HG03060 (cell line): ENCODE results near the gene CCDC187.
"Not testable (repeated sequence)": the region's sequence is repeated elsewhere in the genome, so short reads cannot be mapped to it uniquely, and the experiment has no call there.

Experiments used
- ATAC-seq: cut with Tn5 transposase; IDR thresholded peaks from one replicate; pipeline ENCODE4 v1.9.1; 2021; ENCODE audit warnings: low read depth, moderate number of reproducible peaks; ENCODE audit not compliant: unreplicated experiment

The CCDC187 gene

DNA sequence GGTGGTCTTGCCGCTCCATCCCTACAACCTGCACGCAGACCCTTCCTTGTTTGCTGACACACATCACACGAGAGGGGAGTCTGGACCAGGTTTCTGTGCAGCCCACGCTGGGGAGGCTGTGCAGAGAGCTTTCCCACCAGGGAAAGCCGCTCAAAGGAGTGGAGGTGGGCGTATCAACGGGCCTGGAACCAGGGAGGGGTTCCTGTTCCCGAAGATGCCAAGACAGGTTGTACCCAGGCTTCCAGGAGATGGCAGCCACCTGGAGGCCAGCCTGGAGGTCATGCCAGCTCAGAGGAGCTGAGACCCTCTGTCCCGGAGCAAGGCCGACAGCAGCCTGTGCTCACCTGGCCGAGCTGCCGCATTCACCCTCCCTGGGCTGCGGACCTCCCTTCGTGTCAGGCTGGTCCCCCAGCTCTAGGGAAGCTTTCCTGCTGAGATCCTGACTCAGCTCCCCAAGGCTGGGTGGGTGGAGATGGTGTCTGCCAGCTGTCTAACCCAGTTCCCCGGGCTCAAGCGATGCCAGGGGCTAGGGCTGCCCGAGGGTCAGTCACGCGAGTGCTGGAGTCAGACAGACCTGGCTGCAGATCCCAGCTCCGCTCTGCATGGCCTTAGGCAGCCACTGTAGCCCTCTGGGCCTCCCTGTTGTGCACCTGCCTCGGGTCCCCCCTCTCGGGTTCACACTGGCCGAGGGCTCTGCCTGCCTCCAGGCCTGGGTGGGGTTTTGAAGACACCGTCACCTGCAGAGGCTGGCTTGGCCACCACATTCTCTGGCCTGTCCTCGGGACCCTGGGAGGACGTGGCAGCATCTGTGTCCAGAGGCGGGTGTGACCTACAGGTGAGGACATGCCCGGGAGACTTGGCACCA lies 29.7 kb downstream of the CCDC187 start:
- ATAC-seq: no peak

DNA sequence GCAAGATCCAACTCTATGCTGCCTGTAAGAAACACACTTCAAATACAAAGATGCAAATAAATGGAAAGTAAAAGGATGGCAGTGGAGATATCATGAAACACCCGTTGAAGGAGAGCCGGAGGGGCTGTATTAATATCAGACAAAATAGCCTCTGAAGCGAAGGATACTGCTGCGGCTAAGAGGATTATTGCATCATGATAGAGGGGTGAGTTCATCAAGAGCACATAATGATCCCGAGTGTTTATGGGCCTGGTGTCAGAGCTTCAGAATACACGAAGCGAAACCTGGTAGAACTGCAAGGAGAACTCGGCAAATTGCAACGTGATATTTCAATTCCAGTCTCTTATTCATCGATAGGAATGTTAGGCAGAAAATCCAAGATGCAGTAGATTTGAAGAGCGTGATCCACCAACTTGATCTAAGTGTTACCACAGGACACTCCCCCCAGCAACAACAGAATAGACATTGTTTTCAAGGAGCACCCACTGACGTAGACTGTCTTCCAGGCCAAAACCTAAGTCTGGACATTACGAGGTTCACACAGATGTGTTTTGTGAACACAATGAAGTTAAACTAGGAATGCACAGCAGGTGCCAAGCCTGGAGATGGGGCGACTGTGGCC lies 30.5 kb downstream of the CCDC187 start:
- ATAC-seq: no peak

DNA sequence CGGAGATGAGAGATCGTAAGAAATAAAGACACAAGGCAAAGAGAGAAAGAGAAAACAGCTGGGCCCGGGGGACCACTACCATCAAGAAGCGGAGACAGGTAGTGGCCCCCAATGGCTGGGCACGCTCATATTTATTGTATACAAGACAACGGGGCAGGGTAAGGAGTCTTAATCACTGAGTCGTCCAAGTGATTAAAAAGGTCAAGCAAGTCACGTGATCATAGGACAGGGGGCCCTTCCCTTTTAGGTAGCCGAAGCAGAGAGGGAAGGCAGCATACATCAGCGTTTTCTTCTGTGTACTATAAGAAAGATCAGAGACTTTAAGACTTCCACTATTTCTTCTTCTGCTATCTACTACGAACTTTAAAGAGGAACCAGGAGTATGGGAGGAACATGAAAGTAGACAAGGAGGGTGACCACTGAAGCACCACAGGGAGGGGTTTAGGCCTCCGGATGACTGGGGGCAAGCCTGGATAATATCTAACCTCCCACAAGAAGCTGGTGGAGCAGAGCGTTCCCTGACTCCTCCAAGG lies 33.7 kb downstream of the CCDC187 start:
- ATAC-seq: no peak

DNA sequence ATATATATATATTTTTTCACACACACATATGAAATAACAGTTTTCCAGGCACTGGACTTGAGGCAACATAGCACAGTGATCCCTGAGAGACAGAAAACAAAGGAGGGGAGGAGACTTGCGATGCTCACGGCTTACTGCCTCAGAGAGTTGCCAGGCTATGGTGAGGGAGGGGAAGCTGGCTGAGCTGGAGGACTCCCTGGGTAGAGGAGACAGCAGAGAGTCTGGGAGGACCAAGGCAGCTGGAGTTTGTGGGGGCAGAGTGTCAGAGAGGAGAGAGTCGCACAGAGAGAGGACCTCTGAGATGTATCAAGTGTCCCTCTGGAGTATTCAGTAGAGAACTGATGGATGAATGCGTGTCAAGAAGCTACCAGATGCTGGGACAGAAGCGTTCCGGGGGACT lies 35.2 kb downstream of the CCDC187 start:
- ATAC-seq: no peak

DNA sequence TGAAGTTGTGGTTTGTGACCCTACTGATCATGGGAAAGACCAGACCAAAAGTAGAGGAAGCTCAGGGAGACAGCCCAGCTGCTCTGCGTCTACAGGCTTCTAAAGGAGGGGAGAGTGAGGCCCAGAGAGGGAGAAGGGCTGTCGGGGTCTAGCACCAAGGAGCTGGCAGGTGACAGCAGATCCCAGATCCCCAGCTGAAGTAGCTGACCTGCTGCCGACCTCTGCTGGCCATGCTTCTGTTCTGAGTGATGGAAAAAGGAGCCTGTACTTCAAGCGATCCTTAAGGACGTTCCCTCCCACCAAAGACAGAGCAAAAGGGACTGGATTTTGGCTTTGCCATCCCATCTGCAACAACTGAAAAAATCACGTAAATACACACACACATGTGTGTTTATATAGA lies 35.6 kb downstream of the CCDC187 start:
- no peak for ATAC-seq

DNA sequence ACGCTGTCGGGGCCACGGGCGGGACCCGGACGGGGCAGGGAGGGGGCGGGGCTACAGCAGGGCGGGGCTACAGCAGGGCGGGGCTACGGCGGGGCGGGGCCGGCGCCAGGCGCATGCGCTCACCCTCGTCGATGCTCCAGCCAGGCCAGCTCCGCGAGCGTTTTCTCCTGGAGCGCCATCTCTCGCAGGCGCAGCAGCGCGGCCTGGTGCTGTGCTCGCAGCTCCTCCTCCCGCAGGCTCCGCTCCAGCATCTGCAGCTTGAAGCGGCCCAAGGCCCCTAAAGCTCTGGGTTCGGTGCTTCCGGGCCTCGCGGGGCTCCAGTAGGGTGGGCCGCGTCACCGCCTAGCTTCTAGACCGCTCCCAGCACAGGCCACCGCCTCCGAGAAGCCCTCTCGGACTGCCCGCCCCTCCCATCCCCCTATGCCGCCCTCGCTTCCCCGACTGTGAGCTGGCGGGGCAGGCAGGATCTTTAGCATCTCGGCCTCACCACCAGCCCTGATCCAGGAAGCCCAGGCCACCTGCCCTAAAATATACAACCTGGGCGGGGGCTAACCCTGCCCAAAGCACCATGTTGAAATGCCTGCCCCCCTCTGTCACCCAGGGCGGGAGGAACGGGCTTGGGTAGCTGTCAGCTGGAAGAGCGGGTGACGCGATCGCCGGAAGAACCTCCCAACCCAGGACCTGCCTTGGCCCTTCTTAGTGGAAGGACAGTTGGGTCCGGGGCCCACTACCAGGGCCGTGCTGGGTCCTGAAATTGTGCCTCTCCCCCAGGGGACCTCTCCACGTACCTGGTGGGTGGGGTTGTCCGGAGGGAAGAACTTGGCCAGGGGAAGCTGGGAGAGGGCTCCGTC lies 36.4 kb downstream of the CCDC187 start:
- ATAC-seq: no peak

DNA sequence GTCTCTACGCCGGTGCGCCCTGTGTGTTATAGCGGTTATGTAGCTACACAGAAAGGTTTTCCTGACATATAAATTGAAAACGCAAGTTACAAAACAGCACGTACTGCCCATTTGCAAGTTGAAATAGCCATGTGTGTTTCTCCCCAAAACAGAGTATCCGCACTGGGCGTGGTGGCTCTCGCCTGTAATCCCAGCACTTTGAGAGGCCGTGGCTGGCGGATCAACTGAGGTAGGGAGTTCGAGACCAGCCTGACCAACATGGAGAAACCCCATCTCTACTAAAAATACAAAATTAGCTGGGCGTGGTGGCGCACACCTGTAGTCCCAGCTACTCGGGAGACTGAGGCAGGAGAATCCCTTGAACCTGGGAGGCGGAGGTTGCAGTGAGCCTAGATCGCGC lies 37.3 kb downstream of the CCDC187 start:
- not testable (repeated sequence) for ATAC-seq

DNA sequence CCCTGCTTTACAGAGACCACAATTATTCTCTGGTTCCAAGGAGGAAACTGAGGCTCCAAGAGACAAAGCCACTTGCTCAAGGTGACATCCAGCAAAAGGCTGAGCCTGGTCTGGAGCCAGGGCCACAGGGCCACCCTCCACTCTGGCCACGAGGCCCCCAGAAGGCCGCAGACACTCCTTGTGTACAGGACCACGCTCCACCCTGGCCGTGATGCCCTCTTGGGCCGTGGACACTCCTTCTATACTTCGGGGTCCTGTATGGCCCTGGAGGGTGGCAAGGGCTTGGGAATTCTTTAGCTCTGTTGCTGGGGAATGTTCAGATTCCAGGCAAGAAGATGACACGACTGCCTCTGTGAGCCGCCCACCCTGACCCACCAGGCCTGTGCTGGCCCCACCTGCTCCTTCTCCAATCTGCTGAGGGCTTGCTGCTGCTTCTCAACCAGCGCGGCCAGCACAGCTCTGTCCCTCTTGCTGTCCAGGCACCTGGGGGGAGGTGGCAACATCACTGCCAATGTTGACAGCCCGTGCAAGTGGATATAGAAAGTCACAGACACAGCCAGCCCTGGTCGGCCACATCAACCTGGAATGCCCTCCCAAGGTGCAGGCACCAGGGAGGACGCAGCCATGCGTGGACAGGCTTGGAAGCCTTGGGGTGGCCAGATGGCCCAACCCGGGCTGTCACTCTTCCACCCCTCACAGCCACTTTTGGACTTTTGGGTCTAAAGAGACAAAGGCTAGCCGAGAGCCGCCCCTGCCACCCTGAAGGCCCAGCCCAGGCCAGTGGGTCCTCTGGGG lies 38.1 kb downstream of the CCDC187 start:
- no peak for ATAC-seq

DNA sequence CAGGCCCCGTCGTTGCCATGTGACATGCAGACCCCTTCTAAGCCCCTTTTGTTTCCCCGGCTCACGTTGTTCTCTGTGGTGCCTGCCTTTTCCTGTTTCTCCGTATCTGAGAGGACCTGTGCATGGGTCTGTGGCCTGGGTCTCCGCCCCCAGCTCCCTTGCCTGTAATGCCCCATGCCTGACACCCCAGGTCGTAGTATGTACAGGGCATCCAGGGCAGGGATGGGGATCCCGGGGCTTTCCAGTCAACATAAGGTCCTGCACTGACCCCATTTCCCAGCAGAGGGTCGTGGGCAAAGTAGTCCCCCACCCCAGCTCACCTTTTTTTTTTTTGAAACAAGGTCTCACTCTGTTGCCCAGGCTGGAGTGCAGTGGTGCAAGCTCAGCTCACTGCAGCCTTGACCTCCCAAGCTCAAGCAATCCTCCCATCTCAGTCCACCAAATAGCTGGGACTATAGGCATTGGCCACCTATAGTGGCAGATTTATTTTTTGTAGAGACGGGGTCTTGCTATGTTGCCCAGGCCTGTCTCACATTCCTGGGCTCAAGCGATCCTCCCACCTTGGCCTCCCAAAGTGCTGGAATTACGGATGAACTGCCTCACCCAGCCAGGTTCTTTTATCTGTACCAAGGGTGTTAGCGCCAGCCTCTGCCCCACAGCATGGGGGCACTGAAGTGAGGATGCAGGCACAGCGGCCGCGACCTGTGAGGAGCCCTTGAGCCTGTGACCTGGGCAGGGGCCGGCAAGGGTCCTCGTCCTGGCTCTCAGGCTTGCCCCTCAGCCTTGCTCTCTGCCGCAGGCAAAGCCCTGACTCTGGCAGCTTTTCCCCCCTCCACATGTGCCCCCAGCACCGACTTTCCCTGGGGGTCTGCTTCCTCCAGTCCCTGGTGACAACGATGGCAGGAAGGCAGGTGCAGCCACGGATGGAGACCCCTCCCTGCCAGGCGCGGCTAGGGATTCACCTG lies 39.2 kb downstream of the CCDC187 start:
- ATAC-seq: no peak

DNA sequence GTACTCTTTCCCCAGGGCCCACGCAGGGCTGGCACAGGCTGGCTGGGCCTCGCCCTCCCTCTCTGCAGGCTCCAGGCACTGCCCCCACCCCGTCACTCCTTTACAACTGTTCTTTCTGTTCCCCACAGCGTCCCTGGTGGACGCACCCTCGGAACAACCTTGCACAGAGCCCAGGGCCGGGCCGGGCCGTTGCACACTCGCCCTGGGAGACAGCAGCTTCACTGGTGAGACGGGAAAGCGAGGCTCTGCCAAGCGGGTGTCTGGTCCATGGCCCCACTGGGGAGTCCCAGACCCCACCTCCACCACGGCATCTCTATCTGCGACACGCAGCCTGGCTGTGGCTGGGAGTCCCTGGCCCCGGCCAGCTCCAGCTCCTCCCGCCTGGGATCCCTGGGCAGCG lies 39.9 kb downstream of the CCDC187 start:
- ATAC-seq: no peak

DNA sequence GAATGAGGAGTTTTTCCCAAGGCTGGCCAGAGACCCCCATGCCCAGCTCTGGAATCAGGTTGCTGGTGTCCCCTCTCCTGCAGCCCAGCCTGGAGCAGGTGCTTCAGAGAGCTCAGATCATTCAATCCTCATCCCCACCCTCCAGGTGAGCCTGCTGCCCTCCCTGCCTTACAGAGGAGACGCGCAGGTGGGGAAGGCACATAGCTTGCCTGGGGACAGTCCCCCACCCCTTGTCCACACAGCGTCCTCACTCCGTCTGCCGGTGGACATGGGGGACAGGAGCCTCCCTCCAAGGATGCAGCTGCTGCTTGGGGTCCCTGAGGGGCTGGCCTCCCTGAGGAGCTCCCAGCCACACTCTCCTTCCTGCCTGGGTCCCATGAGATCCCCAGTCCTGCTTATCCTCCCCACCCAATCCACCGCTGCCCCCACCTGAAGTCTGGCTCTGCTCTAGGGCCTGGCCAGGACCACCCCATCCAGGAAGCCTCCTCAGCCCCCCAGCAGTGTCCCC lies 41.2 kb downstream of the CCDC187 start:
- no peak for ATAC-seq

DNA sequence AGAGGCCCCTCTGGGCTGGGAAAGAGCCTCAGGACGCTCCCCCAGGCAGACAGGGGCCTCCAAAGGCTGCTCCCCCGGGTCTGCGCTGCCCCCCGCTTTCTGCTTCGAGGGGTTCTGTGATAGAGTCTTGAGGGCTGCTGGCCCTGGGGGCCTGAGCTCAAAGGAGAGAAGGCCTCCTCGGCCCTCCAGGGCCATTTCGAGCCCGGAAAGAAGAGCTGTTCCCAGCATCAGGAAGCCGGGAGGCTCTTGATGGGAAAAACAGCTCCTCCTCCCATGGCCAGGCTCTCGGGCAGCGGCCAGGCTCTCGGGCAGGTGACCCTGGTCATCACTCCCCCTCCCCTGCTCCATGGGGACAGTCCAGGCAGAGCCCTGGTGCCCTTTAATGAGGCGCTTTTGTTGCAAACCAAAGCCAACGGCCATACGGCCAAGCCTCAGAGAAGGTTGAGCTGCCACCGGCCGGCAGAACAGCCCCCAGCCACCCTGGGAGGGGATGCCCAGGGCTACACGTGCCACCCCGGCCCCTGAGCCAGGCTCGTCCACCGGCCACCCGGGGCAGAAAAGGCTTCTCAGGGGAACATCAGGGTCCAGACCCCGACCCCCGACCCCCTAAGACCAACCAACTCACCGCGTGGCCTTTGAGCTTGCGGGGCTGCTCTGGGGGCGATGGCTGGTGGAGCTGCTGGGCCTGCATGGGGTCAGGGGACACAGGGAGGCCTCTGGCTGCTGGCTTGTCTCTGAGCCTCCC lies 42.0 kb downstream of the CCDC187 start:
- no peak for ATAC-seq

DNA sequence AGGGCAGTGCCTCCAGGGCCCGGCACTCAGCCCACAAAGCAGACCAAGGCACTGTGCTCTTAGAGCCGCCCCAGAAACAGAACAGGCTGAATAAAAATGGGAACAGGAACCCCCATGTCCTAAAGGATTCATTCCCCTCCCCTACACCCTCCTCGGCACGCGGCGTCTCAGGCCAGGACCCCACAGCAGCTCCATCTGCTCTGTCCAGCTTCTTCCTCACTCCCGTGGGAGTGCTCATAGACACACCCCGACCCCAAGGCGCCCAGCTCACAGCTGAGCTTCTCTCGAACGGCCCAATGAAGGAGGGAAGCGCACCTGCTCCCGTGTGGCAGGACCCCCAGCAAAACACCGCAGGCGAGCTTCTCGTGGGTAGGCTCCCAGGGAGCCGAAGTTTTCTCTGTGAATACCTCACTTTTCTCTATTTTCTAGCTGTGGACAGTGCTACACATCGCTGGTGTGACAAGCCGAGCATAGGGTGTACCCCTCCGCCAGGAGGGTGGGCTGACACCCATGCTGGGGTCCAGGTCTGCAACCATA lies 42.9 kb downstream of the CCDC187 start:
- no peak for ATAC-seq

DNA sequence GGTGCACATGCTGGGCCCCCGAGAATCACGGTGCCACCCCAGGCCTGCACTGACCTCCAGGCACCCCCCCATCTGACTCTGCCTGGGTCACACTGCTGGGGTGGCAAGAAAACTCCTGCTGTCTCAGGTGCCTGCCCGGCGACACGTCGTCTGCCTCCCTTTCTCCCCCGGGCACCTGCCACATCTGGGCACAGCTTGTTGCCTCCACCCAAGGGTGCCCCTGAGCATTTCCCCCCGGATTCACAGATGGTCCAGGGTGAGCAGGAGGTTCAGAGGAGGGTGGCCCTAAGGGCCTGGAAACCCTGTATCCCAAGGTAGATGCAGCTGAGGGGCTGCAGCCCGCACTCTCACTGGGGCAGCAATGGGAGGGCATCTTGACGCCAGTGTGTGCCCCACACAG lies 43.4 kb downstream of the CCDC187 start:
- no peak for ATAC-seq

DNA sequence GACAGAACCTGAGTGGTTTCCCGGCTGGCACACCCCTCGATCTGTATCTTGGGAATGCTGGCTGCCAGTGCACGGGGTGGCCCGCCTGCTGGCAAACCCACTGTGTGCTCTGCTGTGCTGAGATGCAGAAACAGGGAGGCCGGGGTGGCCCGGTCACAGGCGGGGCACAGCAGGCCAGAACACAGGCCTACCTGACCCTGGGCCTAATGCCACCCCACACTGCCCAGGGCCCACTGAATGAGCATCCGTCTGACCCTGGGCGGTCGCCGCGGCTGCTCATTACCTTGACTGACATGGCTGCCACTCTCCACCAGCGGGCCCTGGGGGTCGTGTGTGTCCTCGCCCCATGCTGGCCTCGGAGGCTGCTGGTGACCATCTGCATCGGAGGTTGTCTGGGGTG lies 44.1 kb downstream of the CCDC187 start:
- ATAC-seq: no peak

DNA sequence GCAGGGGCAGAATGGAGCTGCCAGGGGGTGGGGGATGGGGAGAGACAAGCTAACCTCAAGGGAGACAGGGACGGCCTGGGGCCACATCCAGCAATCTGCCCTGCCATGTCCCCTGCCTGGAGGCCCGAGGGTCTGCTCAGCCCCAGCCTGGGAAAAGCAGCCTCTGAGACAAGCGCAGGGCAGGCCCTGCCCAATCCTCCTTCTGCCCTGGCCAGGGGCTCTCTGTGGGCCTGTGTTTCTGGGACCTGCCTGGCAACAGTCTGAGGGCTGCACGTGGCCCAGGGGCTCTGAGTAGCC lies 44.4 kb downstream of the CCDC187 start:
- no peak for ATAC-seq

DNA sequence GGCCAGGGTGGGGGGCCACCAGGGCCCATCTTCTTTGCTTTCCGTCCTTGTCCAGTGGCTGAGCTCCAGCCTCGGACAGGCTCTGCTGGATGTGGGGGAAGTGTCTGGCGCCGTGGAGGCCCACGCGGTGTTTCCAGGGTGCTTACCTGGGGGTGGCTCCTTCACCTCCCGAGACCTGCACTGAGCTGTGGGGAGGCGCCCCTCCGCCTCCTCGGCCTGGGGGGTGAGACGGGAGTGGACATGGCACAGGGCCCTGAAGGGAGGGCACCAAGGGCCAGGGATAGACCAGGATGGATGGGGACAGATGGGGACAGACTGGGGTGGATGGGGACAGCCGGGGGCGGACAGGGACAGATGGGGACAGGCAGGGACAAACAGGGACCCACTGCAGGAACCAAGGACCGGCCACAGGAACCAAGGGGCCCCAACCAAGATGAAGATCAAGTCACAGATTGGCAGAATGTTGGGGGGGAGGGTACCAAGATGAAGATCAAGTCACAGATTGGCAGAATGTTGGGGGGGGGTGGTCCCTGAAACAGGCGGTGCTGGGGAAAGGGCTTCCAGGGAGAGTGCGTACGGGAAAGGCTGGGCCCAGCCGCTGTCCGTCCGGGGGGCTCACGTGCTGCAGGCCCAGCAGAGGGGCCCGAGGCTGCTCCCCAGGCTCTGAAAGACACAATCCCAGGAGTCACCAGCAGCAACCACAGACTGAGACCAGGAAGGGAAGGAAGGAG lies 44.9 kb downstream of the CCDC187 start:
- ATAC-seq: no peak

DNA sequence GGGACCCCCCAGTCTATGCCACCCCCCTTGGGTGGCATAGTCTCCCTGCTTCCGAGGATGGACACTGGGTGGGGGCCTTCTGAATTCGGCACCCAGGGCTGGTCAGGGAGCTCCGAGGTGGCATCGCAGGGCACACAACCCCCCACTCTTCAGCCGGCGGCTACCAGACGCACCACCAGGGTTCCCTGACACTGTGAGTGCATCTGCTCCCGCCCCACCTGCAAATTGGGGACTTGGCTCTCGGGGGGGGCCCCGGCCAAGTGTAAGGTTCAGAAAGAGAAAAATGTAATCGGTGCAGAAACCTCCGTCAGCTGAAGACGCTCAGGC lies 45.6 kb downstream of the CCDC187 start:
- no peak for ATAC-seq
